Sigmoid colon (tissue), 4 donors: Measurements from ENCODE around the gene CCDC198.

ENCODE experiments used
- CTCF ChIP-seq, 4 experiments: fragments of 450-650 bp in 3 of 4; fragments of 200-600 bp in 1 of 4; IDR thresholded peaks; one replicate each; pipeline ENCODE4 v1.5.1; 2016 to 2019; ENCODE audit warnings: antibody characterized with exemption in 4 of 4, mild to moderate bottlenecking in 3 of 4, moderate library complexity in 2 of 4
- EP300 ChIP-seq, 4 donors: sonication (generic); formaldehyde crosslinking; IDR thresholded peaks; one replicate each; pipeline ENCODE4 v1.6.1; 2017; ENCODE audit warnings: antibody characterized with exemption in 4 of 4
- POLR2A ChIP-seq, 2 donors: fragments of 450-650 bp; IDR thresholded peaks; one replicate each; pipeline ENCODE4 v1.6.1; 2016; ENCODE audit warnings: antibody characterized with exemption in 2 of 2, mild to moderate bottlenecking in 2 of 2, moderate library complexity in 2 of 2

GRCh38 chr14:57491640-57492039, 2.0 kb downstream of the CCDC198 start:
- TF ChIP-seq POLR2A (IDR thresholded peaks at IDR 0.05), result no peak
- no peak for TF ChIP-seq CTCF (IDR thresholded peaks at IDR 0.05)
- no peak for TF ChIP-seq EP300 (IDR thresholded peaks at IDR 0.05)
